NCI-H2227 (cell line): ENCODE data around the gene PLCB1.
"Not testable (repeated sequence)": the region's sequence is repeated elsewhere in the genome, so short reads cannot be mapped to it uniquely, and the experiment has no call there.

Source experiments
- DNase-seq: peaks from one replicate; lab custom pipeline; 2025; ENCODE audit not compliant: unreplicated experiment; lab: John Stamatoyannopoulos, UW

PLCB1 gene

DNA sequence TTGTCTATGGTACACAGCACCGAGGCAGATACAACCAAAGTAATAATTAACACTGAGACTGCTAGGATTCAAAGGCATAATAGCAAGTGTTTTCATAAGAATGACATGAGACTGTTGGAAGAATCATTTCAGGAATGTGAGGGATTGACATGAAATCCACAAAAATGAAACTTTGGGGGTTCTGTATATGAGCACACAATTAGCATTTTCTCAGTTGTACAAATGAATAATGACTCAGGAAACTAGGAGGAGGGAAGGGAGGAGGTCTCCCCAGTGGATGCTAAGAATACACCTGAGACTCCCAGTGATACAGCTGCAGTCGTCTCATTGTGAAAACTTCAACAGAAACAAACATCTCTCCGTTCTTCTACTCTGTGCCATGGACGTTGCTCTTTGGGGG lies 508.4 kb downstream of the PLCB1 start:
- no peak for DNase-seq

GRCh38 chr20:8642247-8642646 lies 510.2 kb downstream of the PLCB1 start:
- no peak for DNase-seq

GRCh38 chr20:8644468-8644867 lies 512.4 kb downstream of the PLCB1 start:
- not testable (repeated sequence) for DNase-seq

- DNase-seq = no peak
These were observed 513.3 kb downstream of the PLCB1 start for GRCh38 chr20:8645326-8645725.

DNA sequence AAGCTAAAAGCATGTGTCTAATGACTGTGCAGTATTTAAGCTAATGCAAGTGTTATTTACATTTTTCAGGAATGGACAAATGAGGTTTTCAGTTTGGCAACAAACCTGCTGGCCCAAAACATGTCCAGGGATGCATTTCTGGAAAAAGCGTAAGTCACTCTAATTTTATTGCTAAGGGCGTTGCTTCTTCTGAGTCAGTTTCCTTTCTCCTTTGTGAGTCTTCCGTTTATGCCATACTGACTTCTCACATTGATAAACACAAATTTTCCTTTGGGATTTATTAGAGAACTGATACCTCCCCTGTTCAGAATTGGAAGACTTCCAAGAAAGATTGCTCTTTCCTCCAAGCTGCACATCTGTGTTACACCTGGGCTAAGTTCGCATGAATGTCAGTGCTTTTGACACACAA lies 514.0 kb downstream of the PLCB1 start:
- DNase-seq = no peak

- DNase-seq = no peak
These were observed 514.6 kb downstream of the PLCB1 start for GRCh38 chr20:8646716-8647115.

DNA sequence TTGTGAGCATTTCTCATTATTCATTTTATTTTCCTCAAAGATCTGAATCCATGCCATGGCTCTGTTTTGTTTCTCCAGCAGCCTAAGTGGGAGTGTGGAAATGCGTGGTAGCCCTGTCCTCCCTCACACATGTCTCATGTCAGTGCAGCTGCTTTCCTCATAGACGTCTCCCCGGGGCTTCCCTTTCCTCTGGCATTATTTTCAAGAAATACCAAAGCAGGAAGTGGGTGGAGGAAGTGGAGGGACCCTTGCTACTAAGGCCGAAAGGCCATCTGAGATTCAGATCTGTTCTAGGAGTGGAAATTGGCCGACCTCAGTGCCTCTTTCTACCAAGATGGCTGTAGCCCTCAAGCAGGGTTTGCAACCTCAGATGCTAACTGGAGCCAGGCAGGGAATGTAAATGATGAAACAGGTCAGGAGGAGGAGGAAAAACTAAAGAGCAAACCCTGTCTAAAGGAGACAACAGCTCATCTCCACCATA lies 515.9 kb downstream of the PLCB1 start:
- no peak for DNase-seq

- DNase-seq = no peak
These were observed 516.4 kb downstream of the PLCB1 start for GRCh38 chr20:8648466-8648865.

DNA sequence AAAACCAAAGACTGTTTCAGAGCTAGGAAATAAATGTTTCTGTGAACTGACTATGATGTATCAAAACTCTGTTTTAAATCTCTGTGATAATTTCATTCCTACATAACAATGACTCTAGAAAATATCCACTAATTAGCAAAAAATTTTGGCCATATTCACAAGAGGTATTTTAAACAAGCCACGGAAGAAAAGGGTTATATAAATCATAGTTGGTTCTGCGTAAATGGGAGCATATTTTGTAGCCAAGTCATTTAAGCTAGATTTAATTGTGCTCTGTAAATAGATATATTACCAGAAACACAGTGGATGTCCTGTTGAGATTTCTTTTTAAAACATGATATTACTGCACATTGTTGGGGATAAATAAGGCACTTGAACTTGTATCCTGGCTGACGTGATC lies 520.3 kb downstream of the PLCB1 start:
- DNase-seq = peak; percentile 35

DNA sequence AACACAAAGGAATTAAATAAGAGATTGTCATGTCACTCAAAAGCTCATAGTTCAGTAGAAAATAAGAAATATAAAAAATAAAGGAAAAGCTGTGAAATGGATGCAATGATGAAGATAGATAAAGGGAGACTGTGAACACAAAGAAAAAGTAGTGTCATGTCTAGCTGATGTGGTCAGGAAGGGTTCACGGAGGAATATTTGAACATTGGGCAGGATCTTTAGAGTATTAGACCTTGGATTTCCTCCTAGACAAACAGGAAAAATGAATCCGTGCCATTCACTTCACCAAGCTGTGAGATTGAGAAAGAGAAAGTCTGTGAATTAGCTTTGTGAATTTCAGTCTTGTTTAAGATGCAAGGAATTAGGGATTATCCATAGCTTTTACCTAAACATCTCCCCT lies 522.4 kb downstream of the PLCB1 start:
- DNase-seq = no peak

DNA sequence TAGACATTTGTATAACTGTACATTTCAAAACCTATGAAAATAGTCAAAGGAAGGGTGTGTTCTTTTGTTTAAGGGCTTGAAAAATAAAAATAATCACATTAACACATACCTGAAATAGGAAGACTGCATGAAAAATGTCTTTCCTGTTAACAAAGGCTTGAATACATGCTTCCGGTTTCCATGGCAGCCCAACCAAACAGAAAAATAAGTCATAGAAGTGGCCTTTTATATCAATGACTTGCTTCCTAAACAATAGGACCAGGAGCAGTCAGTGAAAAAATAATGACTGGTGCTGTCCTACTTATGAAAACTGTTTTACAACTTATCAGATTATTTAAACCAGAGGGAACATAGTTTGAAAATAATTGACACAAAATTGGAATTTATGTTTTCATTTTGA lies 524.3 kb downstream of the PLCB1 start:
- peak; percentile 50 for DNase-seq

DNA sequence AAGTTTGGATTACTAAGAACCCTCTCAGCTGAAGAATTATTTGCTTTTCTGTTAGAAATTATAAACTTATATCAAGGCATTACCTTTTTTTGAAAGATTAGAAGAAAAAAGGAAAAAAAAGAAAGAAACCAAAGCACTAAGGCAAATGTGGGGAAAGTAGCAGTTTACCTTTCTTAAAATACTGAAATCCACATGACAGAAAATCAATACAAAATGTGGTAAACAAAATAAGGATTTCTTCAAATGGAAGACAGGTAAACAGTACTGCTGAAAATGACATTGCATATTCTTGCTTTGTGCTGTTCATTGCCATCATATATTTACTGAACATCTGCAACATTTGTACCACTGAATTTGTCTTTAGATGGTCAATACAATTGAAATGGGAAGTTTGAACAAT lies 525.6 kb downstream of the PLCB1 start:
- no peak for DNase-seq

DNA sequence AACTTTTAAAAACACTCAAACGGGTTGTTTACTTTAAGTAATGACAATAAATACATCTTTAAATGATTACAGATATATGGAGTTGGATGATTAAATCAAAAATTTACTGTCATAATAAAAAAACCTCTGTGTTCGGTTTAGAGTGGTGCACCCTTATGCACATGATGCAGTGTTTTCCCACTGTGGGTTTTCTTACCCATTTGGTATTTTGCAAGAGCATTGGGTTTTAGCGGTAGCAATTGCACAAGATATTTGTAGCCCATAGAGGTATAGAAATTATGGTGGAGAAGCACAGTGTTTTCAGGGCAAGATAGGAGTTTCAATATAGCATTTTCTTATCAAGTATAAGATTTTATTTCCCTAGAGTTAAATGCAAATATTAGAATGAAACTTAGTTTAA lies 526.0 kb downstream of the PLCB1 start:
- DNase-seq = no peak

GRCh38 chr20:8661229-8661952 lies 529.3 kb downstream of the PLCB1 start:
- no peak for DNase-seq

DNA sequence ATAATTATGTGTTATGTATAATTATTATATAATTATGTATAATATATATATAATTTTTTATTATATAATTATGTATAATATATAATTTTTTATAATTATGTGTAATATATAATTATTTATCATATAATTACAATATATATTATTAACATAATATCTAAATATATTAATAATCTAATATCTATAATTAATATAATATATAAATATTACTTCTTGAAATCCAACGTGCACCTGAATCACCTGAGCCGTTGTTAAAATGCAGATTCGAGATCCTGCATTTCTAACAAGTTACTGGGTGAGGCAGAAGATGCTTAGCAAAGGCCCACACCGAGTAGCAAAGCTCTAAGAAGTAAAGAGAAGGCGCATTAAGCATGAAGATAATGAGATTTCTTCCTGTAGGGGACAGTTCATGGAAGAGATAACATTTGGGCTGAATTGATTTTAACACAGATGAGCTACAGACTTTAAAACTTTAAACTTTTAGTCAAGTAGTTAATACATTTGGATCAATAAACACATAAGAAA lies 530.4 kb downstream of the PLCB1 start:
- DNase-seq = peak; percentile 30

DNA sequence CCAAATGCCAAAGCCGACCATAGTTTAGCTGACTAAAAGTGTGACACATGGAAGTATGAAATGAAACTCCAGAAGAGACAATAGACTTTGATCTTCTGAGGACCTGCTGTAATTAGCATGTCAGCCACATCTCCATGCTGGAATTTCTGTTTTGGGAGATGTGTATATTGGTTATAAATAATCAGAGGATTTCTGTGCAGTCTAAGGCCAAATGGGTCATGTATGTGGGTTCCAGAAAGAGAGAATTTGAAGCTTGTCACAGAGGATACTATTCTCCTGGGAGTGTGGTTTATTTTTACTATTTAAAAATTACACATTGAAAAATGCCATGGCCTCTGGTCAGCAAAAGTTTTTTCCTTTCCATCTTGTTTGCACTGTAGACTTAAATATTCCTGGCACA lies 531.4 kb downstream of the PLCB1 start:
- no peak for DNase-seq

DNA sequence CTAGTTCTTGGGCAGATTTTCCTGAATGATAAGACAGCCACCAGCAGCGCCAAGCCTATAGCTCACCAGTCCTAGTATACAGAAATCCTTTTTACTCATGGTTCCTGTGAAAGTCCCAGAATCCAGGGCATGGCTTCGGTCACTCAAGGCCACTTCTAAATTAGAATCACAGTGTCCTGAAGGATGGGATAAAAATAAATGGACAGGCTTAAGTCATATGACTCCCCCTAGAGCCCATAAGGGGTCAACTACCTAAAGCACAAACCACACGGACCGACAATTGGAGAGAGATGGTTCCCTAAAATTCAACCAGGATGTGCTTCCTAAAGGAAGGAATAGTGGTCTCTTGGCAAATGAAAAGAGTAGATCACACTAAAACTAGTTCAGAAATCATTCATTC lies 532.7 kb downstream of the PLCB1 start:
- DNase-seq = no peak

- DNase-seq = no peak
These were observed 535.2 kb downstream of the PLCB1 start for GRCh38 chr20:8667306-8667705.

DNA sequence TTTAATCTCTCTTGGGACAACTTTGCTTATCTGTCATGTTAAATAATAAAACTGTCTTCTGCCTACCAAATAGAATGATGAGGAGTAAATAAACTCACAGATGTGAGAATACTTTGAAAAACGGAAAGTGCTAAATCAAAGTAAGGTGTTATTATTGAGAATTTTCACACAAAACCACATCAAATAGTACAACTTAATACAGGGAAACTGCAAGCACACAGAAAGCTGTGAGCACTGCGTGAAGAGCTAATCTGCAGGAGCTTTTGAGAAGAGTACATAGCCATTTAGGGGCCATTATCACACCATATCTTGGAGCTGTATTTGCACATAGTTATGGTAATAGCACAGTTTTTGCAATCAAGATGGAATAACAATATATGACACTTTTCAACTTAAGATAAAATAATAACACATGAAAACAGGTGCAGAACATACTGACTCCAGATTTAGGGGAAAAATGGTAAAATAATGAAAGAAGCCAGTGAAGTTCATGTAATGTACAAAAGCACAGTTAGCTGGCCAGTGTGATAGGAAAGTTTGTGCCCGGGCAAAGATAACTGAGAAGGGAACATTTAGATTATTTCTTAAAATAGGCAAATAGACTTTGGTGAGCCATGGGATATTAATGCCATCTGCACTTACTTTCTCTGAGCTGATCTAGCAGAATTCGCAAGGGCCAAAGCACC lies 538.3 kb downstream of the PLCB1 start:
- no peak for DNase-seq

DNA sequence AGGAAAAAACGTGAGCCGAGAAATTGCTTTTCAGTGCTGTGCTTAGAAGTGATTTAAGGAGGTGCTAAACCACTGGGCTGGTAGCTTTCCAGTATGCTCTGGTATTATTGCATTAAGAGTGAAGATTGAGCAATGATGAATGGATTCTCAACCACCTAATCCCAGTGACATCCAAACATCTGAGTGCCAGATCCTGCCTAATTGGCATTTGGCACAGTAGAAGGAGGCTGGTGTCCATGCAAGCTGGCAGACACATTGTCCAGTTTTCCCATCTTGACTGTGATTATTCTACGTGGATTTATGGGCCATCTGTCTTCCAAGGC lies 538.8 kb downstream of the PLCB1 start:
- no peak for DNase-seq

GRCh38 chr20:8671370-8671961 lies 539.4 kb downstream of the PLCB1 start:
- peak; percentile 64 for DNase-seq

DNA sequence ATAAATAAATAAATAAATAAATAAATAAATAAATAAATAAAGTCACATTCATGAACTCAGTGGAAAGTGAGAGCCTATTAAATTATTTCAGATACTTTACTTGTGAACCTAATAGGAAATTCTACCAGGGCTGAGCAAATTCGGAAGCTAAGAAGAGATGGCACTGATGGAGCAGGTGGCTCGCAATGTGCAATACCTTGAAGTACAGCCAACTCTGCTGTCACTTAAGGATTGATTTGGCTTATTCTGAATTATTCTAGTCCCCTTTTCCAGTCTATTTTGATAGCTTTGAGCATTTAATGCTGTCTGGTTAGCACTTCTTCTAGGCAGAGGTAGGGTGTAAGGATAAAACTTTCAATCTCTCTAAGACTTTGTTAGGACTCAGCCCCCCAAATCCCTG lies 541.0 kb downstream of the PLCB1 start:
- no peak for DNase-seq
